ENCODE results near the gene PSMC3IP.
"Not testable (repeated sequence)": the region's sequence is repeated elsewhere in the genome, so short reads cannot be mapped to it uniquely, and the experiment has no call there.

Gene PSMC3IP

GRCh38 chr17:42547001-42547461 is 30.5 kb downstream of the PSMC3IP start:
- H3K4me3 ChIP-seq, result no peak overlapping the region
- peaks cover 13% of the 10 kb centered on the region for H3K36me3 ChIP-seq (replicated peaks)
- no peaks in the 10 kb centered on the region for H3K9me3 ChIP-seq
- no peaks in the 10 kb centered on the region for H3K4me1 ChIP-seq
- in situ Hi-C loops (cut with MboI; ENCODE audit: low sequenced_read_pairs), result no loop called here
- no peaks in the 10 kb centered on the region for H3K27me3 ChIP-seq (ENCODE audit: low read depth)
- no peak for DNase-seq (ENCODE audit: low spot score in 2 of 2)

GRCh38 chr17:42545755-42546505 is 31.6 kb downstream of the PSMC3IP start:
- H3K4me1 ChIP-seq; H3K9me3 ChIP-seq; H3K4me3 ChIP-seq; in situ Hi-C loops (cut with MboI; ENCODE audit: low sequenced_read_pairs); DNase-seq (ENCODE audit: low spot score in 2 of 2); H3K27me3 ChIP-seq (ENCODE audit: low read depth): not testable (repeated sequence)
- peaks cover 18% of the 10 kb centered on the region for H3K36me3 ChIP-seq (replicated peaks)

GRCh38 chr17:42544874-42545283 is 32.6 kb downstream of the PSMC3IP start:
- in situ Hi-C loops (cut with MboI; ENCODE audit: low sequenced_read_pairs), result no loop called here
- Histone ChIP-seq H3K9me3 (no peaks in the 10 kb centered on the region), H3K36me3 (replicated peaks) (peaks cover 18% of the 10 kb centered on the region), H3K4me3 (no peak overlapping the region), H3K27me3 (ENCODE audit: low read depth) (no peaks in the 10 kb centered on the region), H3K4me1 (no peaks in the 10 kb centered on the region)
- DNase-seq (ENCODE audit: low spot score in 2 of 2), result no peak

GRCh38 chr17:42543190-42544079 is 34.1 kb downstream of the PSMC3IP start:
- Histone ChIP-seq H3K9me3 (no peaks in the 10 kb centered on the region), H3K36me3 (replicated peaks) (peaks cover 31% of the 10 kb centered on the region), H3K4me3 (no peak overlapping the region), H3K4me1 (no peaks in the 10 kb centered on the region), H3K27me3 (ENCODE audit: low read depth) (no peaks in the 10 kb centered on the region)
- in situ Hi-C loops (cut with MboI; ENCODE audit: low sequenced_read_pairs), result no loop called here
- no peak for DNase-seq (ENCODE audit: low spot score in 2 of 2)

- no peaks in the 10 kb centered on the region for H3K9me3 ChIP-seq
- H3K36me3 ChIP-seq (replicated peaks), result peaks cover 40% of the 10 kb centered on the region
- in situ Hi-C loops (cut with MboI; ENCODE audit: low sequenced_read_pairs), result no loop called here
- no peak for DNase-seq (ENCODE audit: low spot score in 2 of 2)
- peaks cover 6% of the 10 kb centered on the region for H3K4me1 ChIP-seq
- H3K27me3 ChIP-seq (ENCODE audit: low read depth), result no peaks in the 10 kb centered on the region
- no peak overlapping the region for H3K4me3 ChIP-seq
These were observed 36.3 kb downstream of the PSMC3IP start for GRCh38 chr17:42541041-42541833.

GRCh38 chr17:42540558-42540957 is 37.0 kb downstream of the PSMC3IP start:
- Histone ChIP-seq H3K36me3 (replicated peaks) (peaks cover 40% of the 10 kb centered on the region), H3K4me1 (peaks cover 10% of the 10 kb centered on the region)
- H3K4me3 ChIP-seq; H3K9me3 ChIP-seq; H3K27me3 ChIP-seq (ENCODE audit: low read depth); in situ Hi-C loops (cut with MboI; ENCODE audit: low sequenced_read_pairs); DNase-seq (ENCODE audit: low spot score in 2 of 2): not testable (repeated sequence)

GRCh38 chr17:42538482-42538881 is 39.0 kb downstream of the PSMC3IP start:
- in situ Hi-C loops (cut with MboI; ENCODE audit: low sequenced_read_pairs), result no loop called here
- peaks cover 40% of the 10 kb centered on the region for H3K36me3 ChIP-seq (replicated peaks)
- H3K4me1 ChIP-seq, result peaks cover 16% of the 10 kb centered on the region
- H3K27me3 ChIP-seq (ENCODE audit: low read depth), result no peaks in the 10 kb centered on the region
- H3K4me3 ChIP-seq, result no peak overlapping the region
- H3K9me3 ChIP-seq, result no peaks in the 10 kb centered on the region
- no peak for DNase-seq (ENCODE audit: low spot score in 2 of 2)

GRCh38 chr17:42537826-42538451 is 39.6 kb downstream of the PSMC3IP start:
- Histone ChIP-seq H3K4me1 (peaks cover 16% of the 10 kb centered on the region), H3K4me3 (no peak overlapping the region)
- in situ Hi-C loops (cut with MboI; ENCODE audit: low sequenced_read_pairs), result no loop called here

GRCh38 chr17:42537156-42537805 is 40.2 kb downstream of the PSMC3IP start:
- in situ Hi-C loops (cut with MboI; ENCODE audit: low sequenced_read_pairs), result no loop called here

More at GRCh38 chr17:42537826-42538451, 39.6 kb downstream of the PSMC3IP start:
- Histone ChIP-seq H3K9me3 (no peaks in the 10 kb centered on the region), H3K27me3 (ENCODE audit: low read depth) (no peaks in the 10 kb centered on the region), H3K36me3 (replicated peaks) (peaks cover 36% of the 10 kb centered on the region)
- no peak for DNase-seq (ENCODE audit: low spot score in 2 of 2)

GRCh38 chr17:42536372-42537155 is 41.0 kb downstream of the PSMC3IP start:
- no peaks in the 10 kb centered on the region for H3K27me3 ChIP-seq (ENCODE audit: low read depth)
- H3K4me3 ChIP-seq, result peak overlapping the region; percentile 56
- H3K4me1 ChIP-seq, result peaks cover 16% of the 10 kb centered on the region
- in situ Hi-C loops (cut with MboI; ENCODE audit: low sequenced_read_pairs), result no loop called here
- peaks cover 25% of the 10 kb centered on the region for H3K36me3 ChIP-seq (replicated peaks)
- DNase-seq (ENCODE audit: low spot score in 2 of 2), result peak; percentile 80 to 91
- H3K9me3 ChIP-seq, result no peaks in the 10 kb centered on the region

More at GRCh38 chr17:42537156-42537805, 40.2 kb downstream of the PSMC3IP start:
- Histone ChIP-seq H3K4me1 (peaks cover 16% of the 10 kb centered on the region), H3K9me3 (no peaks in the 10 kb centered on the region), H3K27me3 (ENCODE audit: low read depth) (no peaks in the 10 kb centered on the region), H3K36me3 (replicated peaks) (peaks cover 30% of the 10 kb centered on the region), H3K4me3 (peak overlapping the region; percentile 56)
- no peak for DNase-seq (ENCODE audit: low spot score in 2 of 2)

- Histone ChIP-seq H3K4me1 (peaks cover 16% of the 10 kb centered on the region), H3K9me3 (no peaks in the 10 kb centered on the region), H3K27me3 (ENCODE audit: low read depth) (no peaks in the 10 kb centered on the region), H3K36me3 (replicated peaks) (peaks cover 22% of the 10 kb centered on the region), H3K4me3 (peak within 1 kb of the TSS; percentile 56)
- in situ Hi-C loops (cut with MboI; ENCODE audit: low sequenced_read_pairs), result no loop called here
- peak; percentile 83 to 97 for DNase-seq (ENCODE audit: low spot score in 2 of 2)
These were observed 41.5 kb downstream of the PSMC3IP start, which contains the start of gene NAGLU for GRCh38 chr17:42536048-42536371. NAGLU (plus strand) TSS chr17:42536241; CDS start chr17:42536273, 32 bp downstream.
